ENCODE measurements around the gene MTCL3.
A peak's percentile ranks its signal among the peaks of the same experiment; 100 is the strongest.

Gene MTCL3

GRCh38 chr6:127515794-127516661, 3.1 kb downstream of the MTCL3 start:
- peak overlapping the region in 10 of 21 experiments; percentile 4 to 67 (median 38) for H3K27ac ChIP-seq
- peak overlapping the region; percentile 39 to 76 (median 56) for H3K4me3 ChIP-seq

DNA sequence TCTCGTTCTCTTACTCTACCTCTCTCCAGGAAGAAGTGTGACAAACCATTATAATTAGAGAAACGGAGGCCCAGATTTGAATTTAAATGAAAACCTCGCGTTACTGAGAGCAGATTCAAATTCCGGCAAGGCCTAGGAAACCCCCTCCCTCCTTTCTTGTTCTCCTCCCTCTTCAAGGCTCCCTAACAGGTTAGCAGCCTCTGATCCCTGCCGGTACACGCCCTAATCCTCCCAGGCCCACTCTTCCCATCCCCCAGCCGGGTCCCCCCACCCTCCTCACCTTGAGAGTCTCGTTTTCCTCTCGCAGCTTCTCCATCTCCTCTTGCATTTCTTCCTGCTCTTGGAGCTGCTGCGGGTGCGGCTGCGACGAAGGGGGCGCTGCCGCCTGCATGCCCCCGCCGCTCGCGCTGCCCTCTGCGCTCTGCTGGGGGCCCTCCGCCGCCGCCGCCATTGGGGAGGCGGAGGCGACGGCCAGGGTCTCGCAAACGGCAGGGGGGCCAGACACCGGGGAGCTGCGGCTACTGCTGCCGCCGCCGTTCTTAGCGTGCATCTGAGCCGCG, 3.8 kb downstream of the MTCL3 start:
- peak overlapping the region in 10 of 21 experiments; percentile 4 to 67 (median 38) for H3K27ac ChIP-seq
- H3K4me3 ChIP-seq: peak overlapping the region; percentile 39 to 76 (median 56)

GRCh38 chr6:127514773-127515227, 4.3 kb downstream of the MTCL3 start:
- Histone ChIP-seq H3K27ac (no peak overlapping the region), H3K4me3 (peak overlapping the region; percentile 39 to 76 (median 56))

DNA sequence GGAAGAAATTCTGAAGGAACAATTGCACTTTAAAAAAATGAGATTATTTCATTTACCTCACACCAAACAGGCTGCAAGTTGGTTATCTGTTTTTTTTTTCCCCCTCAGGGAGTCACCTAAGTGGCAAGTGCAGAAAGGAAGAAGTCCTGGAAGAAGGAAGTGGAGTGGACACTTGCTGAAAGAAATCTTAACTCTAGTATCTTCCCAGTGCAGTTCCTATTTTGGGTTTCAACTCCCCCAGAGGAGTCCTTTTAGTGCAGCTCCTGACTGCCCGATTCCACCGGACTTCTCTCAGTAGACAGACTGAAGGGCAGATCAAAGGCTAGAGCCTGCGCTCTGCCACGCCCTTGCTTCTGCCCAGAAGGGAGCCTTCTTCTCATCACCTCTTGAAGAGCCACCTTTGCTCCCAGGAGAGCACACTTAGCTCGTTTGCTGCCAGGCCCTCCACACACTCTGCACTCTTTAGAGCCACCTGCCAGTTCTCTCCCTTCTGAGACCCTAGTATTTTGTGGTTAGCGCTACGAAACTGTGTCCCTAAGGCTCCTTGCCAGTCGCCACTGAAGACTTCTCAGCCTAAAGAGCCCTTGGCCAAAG, 4.9 kb downstream of the MTCL3 start:
- Histone ChIP-seq H3K4me3 (peak overlapping the region in 6 of 7 experiments; percentile 39 to 76 (median 59)), H3K27ac (no peak overlapping the region)

GRCh38 chr6:127513425-127513824, 5.7 kb downstream of the MTCL3 start:
- H3K4me3 ChIP-seq: no peak overlapping the region
- H3K27ac ChIP-seq: no peak overlapping the region

- no peak overlapping the region for H3K4me3 ChIP-seq
- H3K27ac ChIP-seq: no peak overlapping the region
Measured at GRCh38 chr6:127510876-127511275, 8.3 kb downstream of the MTCL3 start.

DNA sequence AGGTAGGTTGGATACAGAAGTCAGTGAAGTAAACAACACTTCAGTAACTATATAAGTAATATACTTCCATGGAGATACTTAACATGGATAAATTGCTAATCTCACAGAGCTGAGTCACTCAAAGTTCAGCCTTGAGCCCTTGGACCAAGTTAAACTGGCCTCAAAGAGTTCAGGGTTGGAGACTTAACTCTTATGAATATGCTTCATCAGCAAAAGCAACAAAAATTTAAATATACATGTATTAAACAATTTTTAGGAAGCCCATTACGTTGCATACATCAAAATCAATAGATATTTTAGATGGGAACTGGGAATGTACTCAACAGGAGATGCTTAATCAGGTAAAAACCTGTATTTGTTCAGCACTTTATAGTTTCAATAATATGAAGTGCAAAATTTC, 12.2 kb downstream of the MTCL3 start:
- no peak overlapping the region for H3K27ac ChIP-seq
- no peak overlapping the region for H3K4me3 ChIP-seq

DNA sequence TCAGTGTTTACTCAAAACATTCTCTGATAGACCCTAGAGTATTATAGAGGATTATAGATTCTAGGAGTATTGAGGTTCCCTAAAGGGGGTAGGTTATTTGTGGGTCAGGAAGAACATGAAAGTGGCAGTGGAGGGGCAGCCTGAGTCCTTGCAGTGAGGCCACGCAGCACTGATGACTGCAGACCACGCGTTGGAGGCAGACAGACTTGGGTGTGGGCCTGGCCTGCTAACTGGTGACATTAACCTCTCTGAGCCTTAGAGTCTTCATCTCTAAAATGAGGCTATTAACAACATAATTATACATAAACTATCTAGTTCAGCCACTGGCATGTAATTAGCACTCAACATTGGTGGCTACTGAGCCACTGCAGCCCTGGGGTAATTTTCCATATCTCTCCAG, 16.1 kb downstream of the MTCL3 start:
- H3K27ac ChIP-seq: no peak overlapping the region
- no peak overlapping the region for H3K4me3 ChIP-seq

DNA sequence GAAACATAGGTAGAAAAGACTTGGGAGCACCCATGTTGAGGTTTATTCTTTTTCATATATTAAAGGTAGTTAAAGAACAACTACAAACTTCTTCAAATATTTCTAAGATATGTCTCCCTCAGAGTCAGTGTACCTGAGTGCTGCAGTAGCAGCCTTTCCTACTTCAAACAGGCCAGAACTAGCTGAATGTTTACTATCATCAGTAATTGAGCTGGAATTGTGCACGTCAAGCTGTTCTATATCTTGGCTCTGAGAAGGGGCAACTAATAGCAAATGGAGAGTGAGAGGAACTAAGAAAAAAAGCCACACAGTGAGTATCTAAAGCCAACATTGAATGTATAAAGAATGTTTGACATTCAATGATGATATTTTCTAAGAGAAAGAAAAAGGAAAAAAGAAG, 21.7 kb downstream of the MTCL3 start:
- Histone ChIP-seq H3K27ac (no peak overlapping the region), H3K4me3 (no peak overlapping the region)

DNA sequence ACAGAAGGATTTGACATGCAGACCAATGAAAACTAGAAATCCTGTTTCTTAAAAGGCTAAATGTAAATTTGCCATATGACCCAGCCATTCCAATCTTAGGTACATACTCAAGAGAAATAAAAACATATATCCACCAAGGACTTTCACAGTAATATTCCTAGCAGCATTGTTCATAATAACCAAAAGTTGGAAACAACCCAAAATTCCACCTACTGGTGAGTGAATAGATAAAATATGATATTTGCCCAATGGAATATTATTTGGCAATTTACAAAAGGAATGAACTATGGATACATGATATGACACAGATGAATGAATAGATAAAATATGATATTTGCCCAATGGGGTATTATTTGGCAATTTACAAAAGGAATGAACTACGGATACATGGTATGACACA, 22.7 kb downstream of the MTCL3 start:
- no peak overlapping the region for H3K4me3 ChIP-seq
- H3K27ac ChIP-seq: no peak overlapping the region

- H3K4me3 ChIP-seq: no peak overlapping the region
- H3K27ac ChIP-seq: no peak overlapping the region
Measured at GRCh38 chr6:127494240-127494767, 24.8 kb downstream of the MTCL3 start.

GRCh38 chr6:127489248-127489647, 29.9 kb downstream of the MTCL3 start:
- Histone ChIP-seq H3K4me3 (no peak overlapping the region), H3K27ac (no peak overlapping the region)

GRCh38 chr6:127486934-127487333, 32.2 kb downstream of the MTCL3 start:
- no peak overlapping the region for H3K4me3 ChIP-seq
- H3K27ac ChIP-seq: no peak overlapping the region

GRCh38 chr6:127484212-127484863, 34.8 kb downstream of the MTCL3 start:
- Histone ChIP-seq H3K4me3 (peak overlapping the region in 1 of 7 experiments; percentile 19), H3K27ac (peak overlapping the region in 8 of 21 experiments; percentile 5 to 77 (median 29))

DNA sequence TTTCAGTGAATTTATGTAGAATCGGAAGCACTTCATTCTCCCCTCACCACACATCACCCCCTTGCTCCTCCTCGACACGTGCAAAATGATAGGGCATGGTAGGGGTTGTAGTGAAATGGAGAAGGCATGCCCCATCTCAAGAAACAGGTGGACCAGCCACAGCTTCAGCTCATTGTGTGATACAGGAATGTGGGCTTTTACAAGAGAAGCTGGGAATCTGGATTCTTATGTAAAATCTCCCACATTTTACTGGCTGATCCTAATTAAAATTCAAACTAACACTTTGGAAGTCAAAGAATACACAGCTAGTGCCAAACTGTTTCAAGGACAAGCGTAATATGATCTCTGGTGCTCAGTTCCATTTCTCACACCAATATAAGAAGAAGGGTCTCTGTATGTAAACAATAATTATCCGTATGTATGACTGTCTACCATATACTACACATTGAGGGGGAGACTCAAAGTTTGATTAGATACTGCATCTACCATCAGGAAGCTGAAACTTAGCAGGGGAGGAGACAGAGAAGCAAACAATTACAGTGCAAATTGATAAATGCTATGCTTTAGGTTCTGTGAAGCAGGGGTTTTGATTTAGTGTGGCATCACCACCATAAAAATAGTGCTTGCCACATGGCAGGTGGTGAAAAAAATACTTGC, 35.6 kb downstream of the MTCL3 start:
- Histone ChIP-seq H3K4me3 (peak overlapping the region in 1 of 7 experiments; percentile 19), H3K27ac (peak overlapping the region in 3 of 21 experiments; percentile 19 to 77 (median 26))

DNA sequence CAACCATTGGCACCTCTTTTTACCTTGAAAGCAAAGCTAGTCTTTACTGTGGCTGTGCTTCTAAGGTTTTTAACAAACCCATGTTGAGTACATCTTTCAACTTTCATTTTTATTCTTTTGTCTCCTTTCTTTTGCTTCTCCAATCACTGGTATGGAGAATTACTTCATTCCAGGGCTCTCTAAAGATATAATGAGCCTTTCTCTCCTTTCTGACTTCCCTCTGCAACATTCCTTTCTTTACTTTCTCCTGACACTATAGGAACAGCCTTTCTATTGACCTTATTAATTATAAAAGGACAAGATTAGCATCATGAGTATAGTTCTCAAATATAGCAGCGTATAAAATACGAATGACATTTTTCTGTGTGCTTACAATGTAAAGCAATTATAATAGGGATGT, 36.8 kb downstream of the MTCL3 start:
- Histone ChIP-seq H3K4me3 (no peak overlapping the region), H3K27ac (no peak overlapping the region)

GRCh38 chr6:127481628-127482027, 37.5 kb downstream of the MTCL3 start:
- H3K4me3 ChIP-seq: no peak overlapping the region
- no peak overlapping the region for H3K27ac ChIP-seq

DNA sequence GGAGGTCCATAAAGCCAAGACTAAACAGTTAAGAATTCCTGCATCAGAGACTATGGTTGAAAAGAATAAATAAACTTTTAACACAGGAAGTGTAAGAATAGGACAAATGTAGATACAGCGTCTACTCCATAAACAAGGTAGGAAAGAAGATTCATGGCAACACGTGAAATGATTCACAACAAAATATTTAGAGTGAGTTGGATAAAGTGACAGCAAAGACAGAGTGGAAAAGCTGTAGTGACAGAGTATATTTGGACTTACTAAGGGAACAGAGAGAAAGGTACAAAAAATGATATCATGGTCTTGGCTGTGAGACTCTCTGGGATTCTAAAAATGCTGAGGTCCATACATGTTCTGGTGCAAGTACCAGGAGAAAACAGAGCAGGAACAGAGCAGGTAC, 38.0 kb downstream of the MTCL3 start:
- Histone ChIP-seq H3K27ac (no peak overlapping the region), H3K4me3 (no peak overlapping the region)

DNA sequence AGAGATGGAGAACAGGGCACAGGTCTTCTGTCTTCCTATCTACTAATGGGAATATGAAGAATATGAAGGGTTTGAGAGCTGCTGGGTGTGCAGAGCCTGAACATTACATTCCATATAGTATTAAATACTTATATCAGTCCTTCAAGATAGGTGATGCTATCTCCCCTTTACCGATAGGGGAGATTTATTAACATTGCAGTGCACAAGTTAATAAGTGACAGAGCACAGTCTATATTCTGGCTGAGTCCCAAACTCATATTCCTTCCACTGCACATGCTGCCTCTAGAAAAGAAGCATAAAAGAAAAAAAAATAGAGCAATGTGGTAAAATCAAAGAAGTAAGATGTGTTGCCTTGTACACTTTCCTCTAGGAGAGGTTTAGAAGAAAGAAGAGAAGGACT, 41.5 kb downstream of the MTCL3 start:
- no peak overlapping the region for H3K4me3 ChIP-seq

GRCh38 chr6:127475823-127476176, 43.3 kb downstream of the MTCL3 start:
- Histone ChIP-seq H3K27ac (no peak overlapping the region), H3K4me3 (no peak overlapping the region)

More for the DNA sequence above, 41.5 kb downstream of the MTCL3 start:
- H3K27ac ChIP-seq: no peak overlapping the region

Data from skin epidermis (tissue), 12 donors.